HEK293 (cell line): ENCODE measurements around the gene IL22RA1.

Experiments
- BCL11A ChIP-seq: fragments of 450-650 bp; formaldehyde crosslinking; IDR thresholded peaks from 2 replicates; pipeline ENCODE4 v1.5.1; 2016; ENCODE audit warnings: low read depth, missing biosample characterization, missing genetic modification characterization
- BCL11B ChIP-seq: fragments of 450-650 bp; formaldehyde crosslinking; IDR thresholded peaks from 2 replicates; pipeline ENCODE4 v1.5.1; 2016; ENCODE audit warnings: low read depth, missing biosample characterization, missing genetic modification characterization
- GLIS2 ChIP-seq: fragments of 450-650 bp; formaldehyde crosslinking; IDR thresholded peaks from 2 replicates; pipeline ENCODE4 v1.5.1; 2016; ENCODE audit warnings: missing biosample characterization, missing genetic modification characterization
- HOXC10 ChIP-seq: sonication (generic); formaldehyde crosslinking; IDR thresholded peaks from 2 replicates; pipeline ENCODE4 v1.8.1; 2023; ENCODE audit warnings: mild to moderate bottlenecking, missing genetic modification reagents
- KLF1 ChIP-seq: fragments of 450-650 bp; formaldehyde crosslinking; IDR thresholded peaks from 2 replicates; pipeline ENCODE4 v1.5.1; 2016; ENCODE audit warnings: missing biosample characterization, missing genetic modification characterization
- KLF17 ChIP-seq: fragments of 450-650 bp; formaldehyde crosslinking; IDR thresholded peaks from 2 replicates; pipeline ENCODE4 v1.5.1; 2016; ENCODE audit warnings: missing biosample characterization, missing genetic modification characterization
- KLF8 ChIP-seq: fragments of 450-650 bp; formaldehyde crosslinking; IDR thresholded peaks from 2 replicates; pipeline ENCODE4 v1.5.1; 2016; ENCODE audit warnings: missing biosample characterization, missing genetic modification characterization
- MEIS1 ChIP-seq: sonication (generic); formaldehyde crosslinking; IDR thresholded peaks from 2 replicates; pipeline ENCODE4 v1.8.1; 2022; ENCODE audit warnings: missing genetic modification reagents, mild to moderate bottlenecking, borderline replicate concordance
- OSR2 ChIP-seq: fragments of 450-650 bp; formaldehyde crosslinking; IDR thresholded peaks from 2 replicates; pipeline ENCODE4 v1.5.1; 2016; ENCODE audit warnings: missing biosample characterization, missing genetic modification characterization
- PRDM1 ChIP-seq: fragments of 450-650 bp; formaldehyde crosslinking; IDR thresholded peaks from 2 replicates; pipeline ENCODE4; 2016; ENCODE audit warnings: missing biosample characterization, missing genetic modification characterization
- RBAK ChIP-seq: fragments of 450-650 bp; formaldehyde crosslinking; IDR thresholded peaks from 2 replicates; pipeline ENCODE4 v1.5.1; 2016; ENCODE audit warnings: missing biosample characterization, missing genetic modification characterization
- SCRT2 ChIP-seq: fragments of 450-650 bp; formaldehyde crosslinking; IDR thresholded peaks from 2 replicates; pipeline ENCODE4 v1.5.1; 2016; ENCODE audit warnings: missing biosample characterization, missing genetic modification characterization
- SETDB1 ChIP-seq: IDR thresholded peaks from one replicate; pipeline ENCODE4 v1.6.1; 2017; ENCODE audit warnings: mild to moderate bottlenecking, low read length, moderate library complexity, mixed read lengths; ENCODE audit not compliant: insufficient read length
- SP7 ChIP-seq: fragments of 450-650 bp; formaldehyde crosslinking; IDR thresholded peaks from 2 replicates; pipeline ENCODE4 v1.5.1; 2016; ENCODE audit warnings: missing biosample characterization, missing genetic modification characterization
- ZBTB7A ChIP-seq: fragments of 450-650 bp; formaldehyde crosslinking; IDR thresholded peaks from 2 replicates; pipeline ENCODE4 v1.5.1; 2016; ENCODE audit warnings: low read depth, missing biosample characterization, missing genetic modification characterization
- ZEB2 ChIP-seq: fragments of 450-650 bp; formaldehyde crosslinking; IDR thresholded peaks from 2 replicates; pipeline ENCODE4 v1.5.1; 2016; ENCODE audit warnings: missing biosample characterization, missing genetic modification characterization
- ZFHX2 ChIP-seq: fragments of 450-650 bp; formaldehyde crosslinking; conservative IDR thresholded peaks from 2 replicates; pipeline ENCODE4 v1.5.1; 2016; ENCODE audit warnings: missing biosample characterization, missing genetic modification characterization
- ZFP37 ChIP-seq: fragments of 450-650 bp; formaldehyde crosslinking; IDR thresholded peaks from 2 replicates; pipeline ENCODE4 v1.5.1; 2016; ENCODE audit warnings: missing biosample characterization, missing genetic modification characterization
- ZNF148 ChIP-seq: fragments of 450-650 bp; formaldehyde crosslinking; IDR thresholded peaks from 2 replicates; pipeline ENCODE4 v1.5.0; 2017; ENCODE audit warnings: missing biosample characterization, missing genetic modification characterization, borderline replicate concordance
- ZNF155 ChIP-seq: fragments of 450-650 bp; formaldehyde crosslinking; IDR thresholded peaks from 2 replicates; pipeline ENCODE4 v1.5.1; 2016; ENCODE audit warnings: missing biosample characterization, missing genetic modification characterization
- ZNF157 ChIP-seq: fragments of 450-650 bp; formaldehyde crosslinking; IDR thresholded peaks from 2 replicates; pipeline ENCODE4 v1.5.1; 2016; ENCODE audit warnings: missing biosample characterization, missing genetic modification characterization
- ZNF175 ChIP-seq: fragments of 450-650 bp; formaldehyde crosslinking; IDR thresholded peaks from 2 replicates; pipeline ENCODE4 v1.5.1; 2016; ENCODE audit warnings: missing biosample characterization, missing genetic modification characterization
- ZNF223 ChIP-seq: fragments of 450-650 bp; formaldehyde crosslinking; IDR thresholded peaks from 2 replicates; pipeline ENCODE4 v1.5.1; 2016; ENCODE audit warnings: missing biosample characterization, missing genetic modification characterization
- ZNF23 ChIP-seq: fragments of 450-650 bp; formaldehyde crosslinking; IDR thresholded peaks from 2 replicates; pipeline ENCODE4 v1.5.1; 2016; ENCODE audit warnings: missing biosample characterization, missing genetic modification characterization, borderline replicate concordance
- ZNF280D ChIP-seq: fragments of 450-650 bp; formaldehyde crosslinking; IDR thresholded peaks from 2 replicates; pipeline ENCODE4 v1.5.1; 2016; ENCODE audit warnings: missing biosample characterization, missing genetic modification characterization
- ZNF302 ChIP-seq: fragments of 450-650 bp; formaldehyde crosslinking; IDR thresholded peaks from 2 replicates; pipeline ENCODE4 v1.5.1; 2016; ENCODE audit warnings: missing biosample characterization, missing genetic modification characterization, low read depth
- ZNF335 ChIP-seq: fragments of 450-650 bp; formaldehyde crosslinking; conservative IDR thresholded peaks from 2 replicates; pipeline ENCODE4 v1.5.1; 2016; ENCODE audit warnings: missing biosample characterization, missing genetic modification characterization
- ZNF37A ChIP-seq: fragments of 450-650 bp; IDR thresholded peaks from 2 replicates; pipeline ENCODE4 v1.5.1; 2018; ENCODE audit warnings: missing biosample characterization, missing genetic modification characterization
- ZNF48 ChIP-seq: fragments of 450-650 bp; formaldehyde crosslinking; IDR thresholded peaks from 2 replicates; pipeline ENCODE4 v1.5.1; 2016; ENCODE audit warnings: missing biosample characterization, missing genetic modification characterization
- ZNF529 ChIP-seq: fragments of 450-650 bp; formaldehyde crosslinking; IDR thresholded peaks from 2 replicates; pipeline ENCODE4 v1.5.1; 2017; ENCODE audit warnings: missing genetic modification characterization, missing biosample characterization; ENCODE audit not compliant: insufficient replicate concordance
- ZNF558 ChIP-seq: fragments of 450-650 bp; formaldehyde crosslinking; IDR thresholded peaks from 2 replicates; pipeline ENCODE4 v1.5.1; 2016; ENCODE audit warnings: missing biosample characterization, missing genetic modification characterization
- ZNF596 ChIP-seq: fragments of 450-650 bp; IDR thresholded peaks from 2 replicates; pipeline ENCODE4 v1.5.0; 2018; ENCODE audit warnings: missing biosample characterization, mild to moderate bottlenecking, missing genetic modification characterization, moderate library complexity
- ZNF626 ChIP-seq: fragments of 450-650 bp; sonication (Bioruptor Pico); formaldehyde crosslinking; IDR thresholded peaks from 2 replicates; pipeline ENCODE4 v1.5.1; 2018; ENCODE audit warnings: missing biosample characterization, missing genetic modification characterization, inconsistent platforms
- ZNF707 ChIP-seq: fragments of 450-650 bp; formaldehyde crosslinking; IDR thresholded peaks from 2 replicates; pipeline ENCODE4 v1.5.1; 2016; ENCODE audit warnings: missing biosample characterization, missing genetic modification characterization
- ZNF830 ChIP-seq: fragments of 450-650 bp; IDR thresholded peaks from 2 replicates; pipeline ENCODE4 v1.5.0; 2018; ENCODE audit warnings: missing biosample characterization, missing genetic modification characterization, low read depth, mild to moderate bottlenecking, moderate library complexity
- ZNF837 ChIP-seq: fragments of 450-650 bp; formaldehyde crosslinking; IDR thresholded peaks from 2 replicates; pipeline ENCODE4 v1.5.1; 2016; ENCODE audit warnings: missing biosample characterization, missing genetic modification characterization
- ZSCAN16 ChIP-seq: fragments of 450-650 bp; formaldehyde crosslinking; IDR thresholded peaks from 2 replicates; pipeline ENCODE4 v1.5.1; 2016; ENCODE audit warnings: missing biosample characterization, missing genetic modification characterization

Gene IL22RA1

GRCh38 chr1:24111996-24112779 lies 30.8 kb downstream of the IL22RA1 start, which contains the start of gene MYOM3 (continued):
- TF ChIP-seq ZNF280D = no peak
- TF ChIP-seq OSR2 (tag by site-specific recombination) = peak; percentile 68
- no peak for TF ChIP-seq RBAK (tag by site-specific recombination)
- TF ChIP-seq ZNF558 (tag by site-specific recombination) = no peak
- no peak for TF ChIP-seq ZNF837 (tag by site-specific recombination)
- TF ChIP-seq ZFP37 (tag by site-specific recombination) = no peak
- TF ChIP-seq KLF17 (tag by site-specific recombination) = peak; percentile 72
- TF ChIP-seq ZNF157 (tag by site-specific recombination) = no peak
- no peak for TF ChIP-seq ZNF155 (tag by site-specific recombination)
- TF ChIP-seq ZBTB7A (tag by site-specific recombination) = no peak
- no peak for TF ChIP-seq ZNF48 (tag by site-specific recombination)
- TF ChIP-seq ZNF223 (tag by site-specific recombination) = peak; percentile 97
- peak; percentile 59; the same call in 1 of the 2 replicates for TF ChIP-seq BCL11A (tag by site-specific recombination)
- TF ChIP-seq ZEB2 = 0 out of 2 replicates have a peak, but pooled peaks have one; percentile 46
- TF ChIP-seq ZFHX2 (tag by site-specific recombination) = peak; percentile 41; the same call in 1 of the 2 replicates
- peak; percentile 20; the same call in 1 of the 2 replicates for TF ChIP-seq KLF1 (tag by site-specific recombination)
- no peak for TF ChIP-seq ZNF707
- TF ChIP-seq ZNF335 (tag by site-specific recombination) = peak; percentile 87
- TF ChIP-seq ZNF23 (tag by site-specific recombination) = no peak
- no peak for TF ChIP-seq ZNF148 (tag by site-specific recombination)
- peak; percentile 32; the same call in 1 of the 2 replicates for TF ChIP-seq SP7 (tag by site-specific recombination)
- no peak for TF ChIP-seq ZNF626 (tag by site-specific recombination)
- TF ChIP-seq ZNF37A (tag by site-specific recombination) = no peak
- no peak for TF ChIP-seq ZNF830 (tag by site-specific recombination)
- no peak for TF ChIP-seq KLF8 (tag by site-specific recombination)
- no peak for TF ChIP-seq ZNF302 (tag by site-specific recombination)
- TF ChIP-seq ZSCAN16 (tag by site-specific recombination) = no peak
- TF ChIP-seq BCL11B (tag by site-specific recombination) = no peak
- TF ChIP-seq ZNF175 (tag by site-specific recombination) = no peak
- TF ChIP-seq ZNF529 (tag by site-specific recombination) = no peak
- no peak for TF ChIP-seq MEIS1
- TF ChIP-seq ZNF596 = no peak
- TF ChIP-seq PRDM1 = no peak
- no peak for TF ChIP-seq SETDB1
- TF ChIP-seq SCRT2 (tag by site-specific recombination) = peak; percentile 84
- no peak for TF ChIP-seq HOXC10 (CRISPR knock-in tag)
- TF ChIP-seq GLIS2 (tag by site-specific recombination) = 0 out of 2 replicates have a peak, but pooled peaks have one; percentile 9
